Endothelial cell of umbilical vein (primary cell): ENCODE data around the gene RALGPS2. TPM values are rescaled to one million over a fixed set of nuclear protein-coding genes. Genes with fewer than 3 reads are reported as not detected.

Source experiments
- BruUV-seq: library from RNA; stranded (reverse); fragments of 400-500 nt; replicated peaks from 2 replicates; lab custom pipeline; 2021; lab: Mats Ljungman, UMichigan
- CTCF ChIA-PET: fragments of 300-600, 350-600 bp; sonication (Branson Sonifier 250); formaldehyde crosslinking; loops from one replicate; lab custom pipeline; 2021; ENCODE audit warnings: antibody characterized with exemption, inconsistent platforms; lab: Charles Lee
- POLR2A ChIA-PET: fragments of 300-600, 350-600 bp; sonication (Branson Sonifier 250); formaldehyde crosslinking; loops from one replicate; lab custom pipeline; 2021; ENCODE audit warnings: antibody characterized with exemption, inconsistent platforms; lab: Charles Lee
- DNase-seq: peaks from one replicate; pipeline ENCODE4 v3.0.0-alpha.2; 2011; ENCODE audit warnings: low read depth, low spot score
- FAIRE-seq: peaks from 2 replicates; lab custom pipeline; 2011; peaks lifted over from hg19 to GRCh38; lab: Jason Lieb, UNC
- H2AFZ ChIP-seq: 2 replicates; pipeline ENCODE4 v1.6.0; 2012; ENCODE audit warnings: low read depth, low read length, control low read depth, inconsistent platforms
- H3K27ac ChIP-seq: 2 replicates; pipeline ENCODE4 v1.5.1; 2011; ENCODE audit warnings: low read depth, mild to moderate bottlenecking, control low read depth, low read length, moderate library complexity; ENCODE audit not compliant: insufficient read depth
- H3K27me3 ChIP-seq, 2 experiments: 2 replicates each; pipeline versions ENCODE4 v1.6.0 to v1.6.1; 2011; ENCODE audit warnings: low read length in 2 of 2, mixed read lengths in 1 of 2; ENCODE audit not compliant: control insufficient read depth in 2 of 2, insufficient read depth in 2 of 2
- H3K36me3 ChIP-seq, 2 experiments: 2 replicates in 1 of 2; 3 replicates in 1 of 2; pipeline ENCODE4 v1.5.1; 2011; ENCODE audit warnings: low read length in 2 of 2, mild to moderate bottlenecking in 1 of 2, moderate library complexity in 1 of 2; ENCODE audit not compliant: control insufficient read depth in 2 of 2, insufficient read depth in 2 of 2; ENCODE audit errors: extremely low read depth in 1 of 2
- H3K4me1 ChIP-seq: 3 replicates; pipeline ENCODE4 v1.5.1; 2011; ENCODE audit warnings: mild to moderate bottlenecking, low read length; ENCODE audit not compliant: control insufficient read depth, insufficient read depth; ENCODE audit errors: extremely low read depth
- H3K4me2 ChIP-seq: 2 replicates; pipeline ENCODE4 v1.6.1; 2011; ENCODE audit warnings: low read length, control low read depth, mixed read lengths; ENCODE audit not compliant: insufficient read depth
- H3K4me3 ChIP-seq, 3 experiments: fragments of 200-600 bp in 1 of 3; sonication (generic), shearing (Covaris generic) in 1 of 3; replicated peaks in 1 of 3; 2 replicates each; pipeline ENCODE4 v1.5.1; 2011 to 2016; ENCODE audit warnings: control low read depth in 3 of 3, low read length in 3 of 3, mild to moderate bottlenecking in 2 of 3, inconsistent platforms in 1 of 3, low read depth in 1 of 3, moderate library complexity in 1 of 3; ENCODE audit not compliant: insufficient read depth in 1 of 3
- H3K79me2 ChIP-seq: 2 replicates; pipeline ENCODE4 v1.6.0; 2012; ENCODE audit warnings: low read length, inconsistent platforms; ENCODE audit not compliant: control insufficient read depth, insufficient read depth
- H3K9ac ChIP-seq: replicated peaks from 2 replicates; pipeline ENCODE3; 2011; ENCODE audit warnings: low read length, control low read depth; ENCODE audit not compliant: insufficient read depth; ENCODE audit errors: extremely low read depth
- H3K9me1 ChIP-seq: replicated peaks from 3 replicates; pipeline ENCODE4 v1.6.0; 2011; ENCODE audit warnings: mild to moderate bottlenecking, low read length; ENCODE audit not compliant: control insufficient read depth, insufficient read depth; ENCODE audit errors: extremely low read depth
- H3K9me3 ChIP-seq: replicated peaks from 2 replicates; pipeline ENCODE4 v1.5.1; 2012; ENCODE audit warnings: low read length, inconsistent platforms; ENCODE audit not compliant: control insufficient read depth, insufficient read depth
- H4K20me1 ChIP-seq: replicated peaks from 2 replicates; pipeline ENCODE3; 2011; ENCODE audit warnings: mild to moderate bottlenecking, low read length; ENCODE audit not compliant: control insufficient read depth, insufficient read depth; ENCODE audit errors: extremely low read depth
- CTCF ChIP-seq, 2 donors: IDR thresholded peaks; 1 replicate in 1 of 2; 2 replicates in 1 of 2; pipeline ENCODE4 v1.5.1; 2011; ENCODE audit warnings: low read length in 2 of 2, mild to moderate bottlenecking in 2 of 2, moderate library complexity in 2 of 2, control low read depth in 1 of 2, inconsistent platforms in 1 of 2, low read depth in 1 of 2; ENCODE audit not compliant: insufficient read depth in 1 of 2; ENCODE audit errors: extremely low read depth in 1 of 2
- EZH2 ChIP-seq: IDR thresholded peaks from 2 replicates; pipeline ENCODE4 v1.6.1; 2012; ENCODE audit warnings: borderline replicate concordance, low read depth, mild to moderate bottlenecking, moderate library complexity, low read length, inconsistent platforms; ENCODE audit not compliant: severe bottlenecking
- FOS ChIP-seq: IDR thresholded peaks from 2 replicates; pipeline ENCODE4 v1.6.1; 2011; ENCODE audit warnings: mild to moderate bottlenecking, low read length, moderate library complexity, borderline replicate concordance; ENCODE audit not compliant: insufficient read depth
- GATA2 ChIP-seq: IDR thresholded peaks from 2 replicates; pipeline ENCODE4 v1.7.0; 2011; ENCODE audit warnings: low read depth, mild to moderate bottlenecking, moderate library complexity, mixed read lengths, low read length; ENCODE audit not compliant: insufficient read length, insufficient read depth
- JUN ChIP-seq: IDR thresholded peaks from 2 replicates; pipeline ENCODE4 v1.6.1; 2011; ENCODE audit warnings: borderline replicate concordance, low read depth; ENCODE audit not compliant: insufficient read length, insufficient read depth
- MAX ChIP-seq: IDR thresholded peaks from 2 replicates; pipeline ENCODE4 v1.6.1; 2011; ENCODE audit not compliant: insufficient read depth, insufficient read length
- MYC ChIP-seq: IDR thresholded peaks from one replicate; pipeline ENCODE4 v1.6.1; 2011; ENCODE audit warnings: mild to moderate bottlenecking, low read depth, low read length
- POLR2A ChIP-seq: IDR thresholded peaks from 2 replicates; pipeline ENCODE4 v1.6.1; 2012; ENCODE audit warnings: low read depth, mild to moderate bottlenecking, control low read depth, low read length
- POLR2AphosphoS5 ChIP-seq: IDR thresholded peaks from 2 replicates; pipeline ENCODE4 v1.6.1; 2012; ENCODE audit warnings: low read depth, mild to moderate bottlenecking, control low read depth, low read length, moderate library complexity; ENCODE audit not compliant: insufficient read depth
- dilution Hi-C: fragments of 300-500 bp; cut with MboI; formaldehyde crosslinking; loops from one replicate; pipeline ENCODE4 v1.15.0; 2019; ENCODE audit warnings: low sequenced_read_pairs; ENCODE audit not compliant: extremely low pct_ligation_motif_present
- intact Hi-C: fragments of 100-400 bp; cut with micrococcal nuclease; formaldehyde crosslinking; loops from one replicate; pipeline ENCODE4 v1.10.0; 2022
- polyA plus RNA-seq, 4 experiments: library from polyadenylated mRNA; depleted of rRNA in 3 of 4; stranded (reverse) in 3 of 4; unstranded in 1 of 4; fragments of >200 nt; gene quantifications; 2 replicates each; pipeline versions ENCODE4 v1.2.1 to v1.2.3, GENCODE V29; 2011 to 2012; ENCODE audit warnings: missing spikeins in 1 of 4
- total RNA-seq: library from RNA; stranded (reverse); gene quantifications from 2 replicates; pipeline ENCODE4 v1.2.3, GENCODE V29; 2021

Gene RALGPS2
- total and polyA plus RNA-seq, 2 donors (not counting 3 experiments of a cell fraction or from before 2014, with no cell fraction given): 4.6 to 27.7 TPM

GRCh38 chr1:178726545-178726944 is 1.5 kb downstream of the RALGPS2 start:
- TSS peak; percentile 37 for BruUV-seq
- H3K27me3 ChIP-seq: no peaks in the 10 kb centered on the region
- ChIA-PET CTCF (interaction anchor here (0.8 to 3.6 kb wide), 11 partner anchors 9 to 426 kb away, joined by 3 to 55 read pairs (median 5); no protein-coding TSS in a partner anchor), POLR2A (interaction anchor here (0.6 to 1.4 kb wide), 3 partner anchors 27 to 164 kb away, joined by 3 to 6 read pairs (median 6); no protein-coding TSS in a partner anchor)
- H3K9me3 ChIP-seq: no peaks in the 10 kb centered on the region
- no peaks in the 10 kb centered on the region for H3K36me3 ChIP-seq
- intact Hi-C loops (loop anchor here (1.0 kb wide), 2 partner anchors 42 to 184 kb away; no protein-coding TSS in a partner anchor), dilution Hi-C loops (no loop called here)
- H3K79me2 ChIP-seq: peaks cover 31% of the 10 kb centered on the region
- H4K20me1 ChIP-seq: no peaks in the 10 kb centered on the region
- H3K4me1 ChIP-seq: peaks cover 28% of the 10 kb centered on the region
- peak overlapping the region; percentile 68 to 94 (median 92) for H3K4me3 ChIP-seq
- no peak overlapping the region for H3K27ac ChIP-seq
- DNase-seq (no peak), FAIRE-seq (no peak)
- peak overlapping the region; percentile 56 for H3K4me2 ChIP-seq
- no peak overlapping the region for H2AFZ ChIP-seq
- peak overlapping the region; percentile 77 for H3K9ac ChIP-seq
- TF ChIP-seq EZH2 (no peak), CTCF (IDR thresholded peaks at IDR 0.05; ENCODE audit: extremely low read depth in 1 of 2, insufficient read depth in 1 of 2, low read depth in 1 of 2, low read length in 2 of 2) (no peak), MAX (no peak), JUN (no peak), GATA2 (no peak), FOS (no peak), POLR2AphosphoS5 (no peak), POLR2A (no peak), MYC (no peak)
- H3K9me1 ChIP-seq: no peaks in the 10 kb centered on the region
